Upper lobe of right lung (tissue), 1 donor: ENCODE results near the gene IGF2R. TPM values are rescaled to one million over a fixed set of nuclear protein-coding genes. Genes with fewer than 3 reads are reported as not detected.

ENCODE experiments used
- ATAC-seq: fragments of 200-7000 bp; cut with Tn5 transposase; one replicate; pipeline ENCODE4 v1.9.1; 2020; ENCODE audit warnings: mild to moderate bottlenecking, moderate library complexity
- DNase-seq: peaks from one replicate; pipeline ENCODE4 v3.0.0-alpha.2; 2020
- H3K27ac ChIP-seq: fragments of 200-600 bp; one replicate; pipeline ENCODE4 v1.8.0; 2022
- H3K27me3 ChIP-seq: fragments of 200-600 bp; one replicate; pipeline ENCODE4 v1.8.0; 2022; ENCODE audit warnings: mild to moderate bottlenecking
- H3K36me3 ChIP-seq: fragments of 200-600 bp; one replicate; pipeline ENCODE4 v1.8.0; 2022
- H3K4me1 ChIP-seq: fragments of 200-600 bp; one replicate; pipeline ENCODE4 v1.8.0; 2022
- H3K4me3 ChIP-seq: fragments of 200-600 bp; one replicate; pipeline ENCODE4 v1.8.0; 2022; ENCODE audit warnings: mild to moderate bottlenecking
- H3K9me3 ChIP-seq: fragments of 200-600 bp; one replicate; pipeline ENCODE4 v1.8.0; 2022
- CTCF ChIP-seq: fragments of 200-600 bp; IDR thresholded peaks from one replicate; pipeline ENCODE4 v1.8.0; 2022; ENCODE audit warnings: antibody characterized with exemption
- intact Hi-C: fragments of 100-400 bp; cut with DNase I; formaldehyde crosslinking; loops from one replicate; pipeline ENCODE4 v1.11.0; 2022
- total RNA-seq: library from RNA; stranded (reverse); fragmentation: NEBNext Ultra II Directional; extraction: Animal tissue kit (Norgen Biotek cat#: 25700); gene quantifications from one replicate; pipeline ENCODE4 v1.2.1, GENCODE V29; 2021
- donor health status: DM: no; HTN: yes; CAD: no; lungs with severe emphysema.

The IGF2R gene
- total RNA-seq, 1 donor from 2014 or later, result 144 TPM

- ATAC-seq (no peak), DNase-seq (peak; percentile 49)
- H3K36me3 ChIP-seq, result peaks cover 77% of the 10 kb centered on the region
- no peak overlapping the region for H3K27ac ChIP-seq
- no peak for TF ChIP-seq CTCF
- H3K4me3 ChIP-seq, result no peak overlapping the region
- H3K4me1 ChIP-seq, result peaks cover 9% of the 10 kb centered on the region
- H3K27me3 ChIP-seq, result no peaks in the 10 kb centered on the region
- H3K9me3 ChIP-seq, result no peaks in the 10 kb centered on the region
- intact Hi-C loops, result no loop called here
Measured at GRCh38 chr6:160102399-160102798, 133.5 kb downstream of the IGF2R start.

- no peaks in the 10 kb centered on the region for H3K9me3 ChIP-seq
- peak; percentile 36 for TF ChIP-seq CTCF
- peak; percentile 46 for DNase-seq
- H3K4me1 ChIP-seq, result peaks cover 9% of the 10 kb centered on the region
- no peak overlapping the region for H3K4me3 ChIP-seq
- intact Hi-C loops, result no loop called here
- no peaks in the 10 kb centered on the region for H3K27me3 ChIP-seq
- H3K27ac ChIP-seq, result no peak overlapping the region
- H3K36me3 ChIP-seq, result peaks cover 69% of the 10 kb centered on the region
- peak; percentile 29 for ATAC-seq
Measured at GRCh38 chr6:160102956-160103824, 134.3 kb downstream of the IGF2R start.

GRCh38 chr6:160103825-160104100 lies 134.9 kb downstream of the IGF2R start:
- intact Hi-C loops, result no loop called here
- DNase-seq, result no peak
- ATAC-seq, result no peak
- no peaks in the 10 kb centered on the region for H3K9me3 ChIP-seq
- peaks cover 9% of the 10 kb centered on the region for H3K4me1 ChIP-seq
- no peak overlapping the region for H3K27ac ChIP-seq
- H3K36me3 ChIP-seq, result peaks cover 64% of the 10 kb centered on the region
- no peaks in the 10 kb centered on the region for H3K27me3 ChIP-seq
- H3K4me3 ChIP-seq, result no peak overlapping the region
- TF ChIP-seq CTCF, result no peak

GRCh38 chr6:160104821-160105517 lies 136.1 kb downstream of the IGF2R start:
- peak; percentile 47 for DNase-seq
- no peak for TF ChIP-seq CTCF
- intact Hi-C loops, result no loop called here

GRCh38 chr6:160106010-160106409 lies 137.1 kb downstream of the IGF2R start:
- intact Hi-C loops, result no loop called here
- DNase-seq (peak; percentile 57), ATAC-seq (no peak)
- TF ChIP-seq CTCF, result no peak
- Histone ChIP-seq H3K27me3 (no peaks in the 10 kb centered on the region), H3K9me3 (no peaks in the 10 kb centered on the region), H3K36me3 (peaks cover 60% of the 10 kb centered on the region), H3K4me3 (no peak overlapping the region), H3K27ac (no peak overlapping the region), H3K4me1 (peaks cover 5% of the 10 kb centered on the region)

More at GRCh38 chr6:160104821-160105517, 136.1 kb downstream of the IGF2R start:
- H3K4me1 ChIP-seq, result peaks cover 9% of the 10 kb centered on the region
- H3K27ac ChIP-seq, result no peak overlapping the region
- ATAC-seq, result no peak
- no peak overlapping the region for H3K4me3 ChIP-seq
- peaks cover 56% of the 10 kb centered on the region for H3K36me3 ChIP-seq
- H3K9me3 ChIP-seq, result no peaks in the 10 kb centered on the region
- no peaks in the 10 kb centered on the region for H3K27me3 ChIP-seq
